H1 (cell line): ENCODE data around the gene ABCA9. TPM values are rescaled to one million over a fixed set of nuclear protein-coding genes. Genes with fewer than 3 reads are reported as not detected.

Source experiments
- CTCF ChIA-PET: fragments of 300-600 bp; sonication (Branson Sonifier 250); formaldehyde crosslinking; loops from one replicate; lab custom pipeline; 2021; ENCODE audit not compliant: partially characterized antibody; lab: Charles Lee
- POLR2A ChIA-PET: fragments of 300-600 bp; sonication (Branson Sonifier 250); formaldehyde crosslinking; loops from one replicate; lab custom pipeline; 2021; ENCODE audit warnings: inconsistent platforms; ENCODE audit not compliant: partially characterized antibody; lab: Charles Lee
- DNase-seq, 2 experiments: peaks; one replicate each; pipeline versions ENCODE4 v3.0.0 to v3.0.0-alpha.2; 2010 to 2022; ENCODE audit warnings: low spot score in 2 of 2, low read depth in 1 of 2, mixed read lengths in 1 of 2
- FAIRE-seq: peaks from 2 replicates; lab custom pipeline; 2011; peaks lifted over from hg19 to GRCh38; lab: Jason Lieb, UNC
- H2AFZ ChIP-seq: 2 replicates; pipeline ENCODE4 v1.8.1; 2012; ENCODE audit warnings: low read length, inconsistent platforms
- H2AK5ac ChIP-seq: 2 replicates; pipeline ENCODE4 v1.6.1; 2013; ENCODE audit warnings: low read depth, low read length
- H2BK120ac ChIP-seq: replicated peaks from 2 replicates; pipeline ENCODE3; 2013; ENCODE audit warnings: low read depth, low read length, inconsistent platforms
- H2BK12ac ChIP-seq: 2 replicates; pipeline ENCODE4 v1.6.1; 2013; ENCODE audit warnings: low read depth, low read length
- H2BK15ac ChIP-seq: 2 replicates; pipeline ENCODE4 v1.6.1; 2013; ENCODE audit warnings: low read length
- H2BK20ac ChIP-seq: 2 replicates; pipeline ENCODE4 v1.6.1; 2013; ENCODE audit warnings: low read length
- H2BK5ac ChIP-seq: 2 replicates; pipeline ENCODE4 v1.6.1; 2013; ENCODE audit warnings: low read depth, low read length
- H3K14ac ChIP-seq: 2 replicates; pipeline ENCODE4 v1.6.1; 2013; ENCODE audit warnings: inconsistent platforms; ENCODE audit not compliant: insufficient read length
- H3K18ac ChIP-seq: 2 replicates; pipeline ENCODE4 v1.6.1; 2013; ENCODE audit warnings: low read length; ENCODE audit errors: extremely low read depth
- H3K23ac ChIP-seq: 2 replicates; pipeline ENCODE4 v1.6.1; 2013; ENCODE audit warnings: inconsistent platforms; ENCODE audit not compliant: insufficient read length
- H3K23me2 ChIP-seq: 2 replicates; pipeline ENCODE4 v1.6.1; 2013; ENCODE audit warnings: low read depth, low read length
- H3K27ac ChIP-seq: 2 replicates; pipeline ENCODE4 v1.6.1; 2011; ENCODE audit warnings: low read depth, low read length, inconsistent platforms
- H3K27me3 ChIP-seq, 4 experiments: replicated peaks in 1 of 4; 1 replicate in 1 of 4; 2 replicates in 3 of 4; pipeline versions ENCODE4 v1.6.1 to v1.8.1; 2011 to 2013; ENCODE audit warnings: low read length in 3 of 4, mild to moderate bottlenecking in 3 of 4, inconsistent platforms in 2 of 4, mixed read lengths in 2 of 4, moderate library complexity in 1 of 4; ENCODE audit not compliant: control insufficient read depth in 3 of 4, insufficient read depth in 3 of 4; ENCODE audit errors: extremely low read depth in 1 of 4
- H3K36me3 ChIP-seq, 4 experiments: 2 replicates each; pipeline versions ENCODE4 v1.6.1 to v1.8.1; 2011 to 2013; ENCODE audit warnings: mild to moderate bottlenecking in 4 of 4, low read length in 3 of 4, moderate library complexity in 2 of 4, control low read depth in 1 of 4, inconsistent platforms in 1 of 4; ENCODE audit not compliant: insufficient read depth in 4 of 4, control insufficient read depth in 2 of 4
- H3K4ac ChIP-seq: replicated peaks from 2 replicates; pipeline ENCODE3; 2013; ENCODE audit warnings: low read length, low read depth, mixed read lengths, inconsistent platforms; ENCODE audit not compliant: insufficient read length
- H3K4me1 ChIP-seq, 4 experiments: replicated peaks in 1 of 4; 1 replicate in 1 of 4; 2 replicates in 3 of 4; pipeline versions ENCODE4 v1.6.1 to v1.8.1; 2011 to 2013; ENCODE audit warnings: low read length in 3 of 4, inconsistent platforms in 2 of 4, mixed read lengths in 1 of 4; ENCODE audit not compliant: insufficient read depth in 4 of 4, control insufficient read depth in 3 of 4
- H3K4me2 ChIP-seq, 2 experiments: 2 replicates each; pipeline versions ENCODE4 v1.6.1 to v1.8.1; 2011 to 2013; ENCODE audit warnings: low read depth in 2 of 2, low read length in 2 of 2, control low read depth in 1 of 2, inconsistent platforms in 1 of 2, mild to moderate bottlenecking in 1 of 2; ENCODE audit not compliant: insufficient read depth in 1 of 2
- H3K4me3 ChIP-seq, 4 experiments: fragments of 200-600, 300-600 bp in 1 of 4; sonication (generic), shearing (Covaris generic), sonication (Bioruptor Twin) in 1 of 4; 2 replicates each; pipeline versions ENCODE4 v1.5.1 to v1.8.1; 2011 to 2016; ENCODE audit warnings: low read length in 4 of 4, low read depth in 3 of 4, control low read depth in 2 of 4, inconsistent platforms in 2 of 4, mild to moderate bottlenecking in 2 of 4, mixed read lengths in 1 of 4, moderate library complexity in 1 of 4; ENCODE audit not compliant: insufficient read depth in 2 of 4; ENCODE audit errors: extremely low read depth in 1 of 4
- H3K56ac ChIP-seq: replicated peaks from 2 replicates; pipeline ENCODE3; 2013; ENCODE audit warnings: low read depth, mild to moderate bottlenecking, mixed read lengths, low read length, inconsistent platforms; ENCODE audit not compliant: insufficient read length
- H3K79me1 ChIP-seq: 2 replicates; pipeline ENCODE4 v1.6.1; 2013; ENCODE audit warnings: low read depth, low read length, control low read depth
- H3K79me2 ChIP-seq, 2 experiments: 2 replicates each; pipeline versions ENCODE4 v1.6.1 to v1.8.1; 2012 to 2013; ENCODE audit warnings: low read length in 2 of 2, mild to moderate bottlenecking in 2 of 2, inconsistent platforms in 1 of 2; ENCODE audit not compliant: insufficient read depth in 2 of 2, control insufficient read depth in 1 of 2
- H3K9ac ChIP-seq, 4 experiments: replicated peaks in 1 of 4; 1 replicate in 1 of 4; 2 replicates in 3 of 4; pipeline versions ENCODE4 v1.6.1 to v1.8.1; 2011 to 2013; ENCODE audit warnings: low read depth in 3 of 4, low read length in 3 of 4, control low read depth in 2 of 4, mild to moderate bottlenecking in 2 of 4, moderate library complexity in 2 of 4, inconsistent platforms in 1 of 4; ENCODE audit errors: extremely low read depth in 1 of 4
- H3K9me3 ChIP-seq, 2 experiments: 2 replicates each; pipeline versions ENCODE4 v1.6.1 to v1.8.1; 2012 to 2013; ENCODE audit warnings: mild to moderate bottlenecking in 2 of 2, moderate library complexity in 2 of 2, control low read depth in 1 of 2, inconsistent platforms in 1 of 2, low read depth in 1 of 2, low read length in 1 of 2, mixed read lengths in 1 of 2; ENCODE audit not compliant: insufficient read depth in 2 of 2
- H4K20me1 ChIP-seq, 2 experiments: replicated peaks in 1 of 2; 2 replicates each; pipeline versions ENCODE3 to v1.8.1; 2011 to 2013; ENCODE audit warnings: inconsistent platforms in 2 of 2, low read length in 2 of 2, mild to moderate bottlenecking in 1 of 2; ENCODE audit not compliant: insufficient read depth in 2 of 2, control insufficient read depth in 1 of 2
- H4K5ac ChIP-seq: 2 replicates; pipeline ENCODE4 v1.6.1; 2013; ENCODE audit warnings: low read length, low read depth, mixed read lengths, inconsistent platforms; ENCODE audit not compliant: insufficient read length
- H4K8ac ChIP-seq: 2 replicates; pipeline ENCODE4 v1.8.0; 2013; ENCODE audit warnings: mild to moderate bottlenecking, moderate library complexity, low read length, inconsistent platforms; ENCODE audit not compliant: insufficient read depth; ENCODE audit errors: extremely low read depth
- H4K91ac ChIP-seq: replicated peaks from 2 replicates; pipeline ENCODE3; 2013; ENCODE audit warnings: low read length, mixed read lengths, inconsistent platforms; ENCODE audit not compliant: insufficient read length
- HDAC2 ChIP-seq, 2 experiments: fragments of 300-600 bp in 1 of 2; sonication (generic) in 1 of 2; IDR thresholded peaks; 2 replicates each; pipeline ENCODE4 v1.6.1; 2011 to 2012; ENCODE audit warnings: low read depth in 2 of 2, low read length in 2 of 2, mild to moderate bottlenecking in 2 of 2, moderate library complexity in 2 of 2, borderline replicate concordance in 1 of 2, inconsistent platforms in 1 of 2
- RAD21 ChIP-seq, 2 experiments: IDR thresholded peaks in 1 of 2; conservative IDR thresholded peaks in 1 of 2; 2 replicates each; pipeline ENCODE4 v1.6.1; 2011; ENCODE audit warnings: low read depth in 2 of 2, low read length in 2 of 2, improper control_type of control experiment in 1 of 2, inconsistent platforms in 1 of 2, mild to moderate bottlenecking in 1 of 2, moderate library complexity in 1 of 2
- SIRT6 ChIP-seq: IDR thresholded peaks from one replicate; pipeline ENCODE4 v1.7.1; 2012; ENCODE audit warnings: low read length, inconsistent platforms
- SRF ChIP-seq: IDR thresholded peaks from 2 replicates; pipeline ENCODE4 v1.6.1; 2011; ENCODE audit warnings: mild to moderate bottlenecking, low read depth, low read length, moderate library complexity
- TAF1 ChIP-seq: IDR thresholded peaks from 2 replicates; pipeline ENCODE4 v1.6.1; 2011; ENCODE audit warnings: mild to moderate bottlenecking, low read depth, low read length
- WGBS, 2 experiments: shearing (Covaris generic) in 1 of 2; methylation state at CpG; one replicate each; pipeline versions ENCODE4 v1.1.6 to v1.1.7; 2013 to 2015; ENCODE audit warnings: low lambda C conversion rate in 2 of 2, mixed read lengths in 2 of 2, inconsistent platforms in 1 of 2, low coverage in 1 of 2, missing lambda C conversion rate in 1 of 2; ENCODE audit not compliant: insufficient replicate concordance in 2 of 2, insufficient coverage in 1 of 2, insufficient read length in 1 of 2; ENCODE audit errors: extremely low coverage in 1 of 2, missing lambda C conversion rate in 1 of 2; 5-methylcytosine and 5-hydroxymethylcytosine counted together
- polyA plus RNA-seq, 7 experiments: library from polyadenylated mRNA; depleted of rRNA in 3 of 7; stranded (reverse) in 5 of 7; unstranded in 2 of 7; fragments of >200 nt in 5 of 7; fragments of 200-250 nt in 2 of 7; gene quantifications; 1 replicate in 5 of 7; 2 replicates in 1 of 7; 4 replicates in 1 of 7; pipeline versions ENCODE4 v1.2.1 to v1.2.3, GENCODE V29; 2011 to 2013; ENCODE audit warnings: missing spikeins in 2 of 7, mixed read lengths in 2 of 7
- total RNA-seq: library from RNA; stranded (reverse); fragmentation: NEBNext Ultra II Directional; extraction: Animal tissue kit (Norgen Biotek cat#: 25700); gene quantifications from 2 replicates; pipeline ENCODE4 v1.2.1, GENCODE V29; 2021
- TF ChIP-seq, protein P1 (sequence below): IDR thresholded peaks from 2 replicates; pipeline ENCODE4 v1.6.1; 2012; ENCODE audit warnings: inconsistent platforms
- TF ChIP-seq, protein P2 (sequence below): IDR thresholded peaks from 2 replicates; pipeline ENCODE4 v1.6.1; 2012; ENCODE audit warnings: inconsistent platforms

ABCA9 gene
- total and polyA plus RNA-seq, 2 of the 8 experiments (the other 6 are each of a cell fraction or from before 2014, with no cell fraction given), result not detected

DNA sequence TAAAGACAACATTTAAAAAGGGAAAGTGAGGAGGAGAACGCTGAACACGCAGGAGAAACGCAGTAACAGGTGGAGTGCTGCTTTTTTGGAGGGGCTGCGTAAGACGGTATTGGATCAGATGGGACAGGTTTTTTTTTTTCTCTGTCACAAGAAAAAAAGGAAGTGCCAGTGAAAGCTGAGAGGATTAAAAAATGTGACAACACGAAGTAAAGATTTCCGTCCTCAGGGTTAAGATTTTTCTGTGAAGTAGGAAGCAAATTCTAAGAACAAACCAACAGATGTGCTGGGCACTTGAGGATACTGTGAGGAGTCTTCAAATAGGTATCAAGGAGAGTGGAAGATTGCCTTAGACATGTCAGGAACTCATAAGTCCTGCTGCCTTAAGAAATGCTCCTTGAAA lies 5.8 kb upstream of the ABCA9 start:
- no peak overlapping the region for H2BK5ac ChIP-seq
- peaks cover 0 to 5% (median 0%) of the 10 kb centered on the region in 4 experiments; a peak in 2 of 7 replicates for H3K4me1 ChIP-seq
- no peak for FAIRE-seq
- ChIA-PET POLR2A (no interaction called here), CTCF (interaction anchor here (1.5 kb wide), 1 partner anchor 16 kb away, joined by 4 read pairs; no protein-coding TSS in a partner anchor)
- H3K14ac ChIP-seq, result no peak overlapping the region
- no peaks in the 10 kb centered on the region for H3K79me2 ChIP-seq
- no peak overlapping the region for H3K4me2 ChIP-seq
- H3K79me1 ChIP-seq, result no peaks in the 10 kb centered on the region
- no peak overlapping the region for H3K23ac ChIP-seq
- H3K4me3 ChIP-seq, result no peak overlapping the region
- no peaks in the 10 kb centered on the region for H3K23me2 ChIP-seq
- H4K8ac ChIP-seq, result no peak overlapping the region
- WGBS, 2 experiments, result 86% methylated on average over 7 of the region's 7 CpGs; no CpG with 5 or more reads in 1 of the 2 experiments
- no peak overlapping the region for H4K91ac ChIP-seq
- no peak overlapping the region for H2AK5ac ChIP-seq
- no peak for DNase-seq
- H3K27me3 ChIP-seq, result no peaks in the 10 kb centered on the region
- no peak overlapping the region for H3K4ac ChIP-seq
- no peak overlapping the region for H2BK15ac ChIP-seq
- no peaks in the 10 kb centered on the region for H3K9me3 ChIP-seq
- H4K5ac ChIP-seq, result no peak overlapping the region
- H2BK20ac ChIP-seq, result no peak overlapping the region
- no peaks in the 10 kb centered on the region for H3K36me3 ChIP-seq
- H3K27ac ChIP-seq, result no peak overlapping the region
- H2AFZ ChIP-seq, result no peak overlapping the region
- peak overlapping the region in 1 of 4 experiments; percentile 13; a peak in 1 of 7 replicates for H3K9ac ChIP-seq
- no peak overlapping the region for H2BK120ac ChIP-seq
- H4K20me1 ChIP-seq, result no peaks in the 10 kb centered on the region
- no peak overlapping the region for H2BK12ac ChIP-seq
- H3K56ac ChIP-seq, result no peak overlapping the region
- no peak overlapping the region for H3K18ac ChIP-seq
- TF ChIP-seq SRF (no peak), SIRT6 (no peak), RAD21 (IDR thresholded peaks at IDR 0.05 in 1 of 2, conservative IDR thresholded peaks at IDR 0.05 in 1 of 2; ENCODE audit: low read depth in 2 of 2, low read length in 2 of 2) (no peak), TAF1 (no peak), HDAC2 (IDR thresholded peaks at IDR 0.05; ENCODE audit: borderline replicate concordance in 1 of 2, low read depth in 2 of 2, low read length in 2 of 2) (no peak)
- TF ChIP-seq, protein P1, sequence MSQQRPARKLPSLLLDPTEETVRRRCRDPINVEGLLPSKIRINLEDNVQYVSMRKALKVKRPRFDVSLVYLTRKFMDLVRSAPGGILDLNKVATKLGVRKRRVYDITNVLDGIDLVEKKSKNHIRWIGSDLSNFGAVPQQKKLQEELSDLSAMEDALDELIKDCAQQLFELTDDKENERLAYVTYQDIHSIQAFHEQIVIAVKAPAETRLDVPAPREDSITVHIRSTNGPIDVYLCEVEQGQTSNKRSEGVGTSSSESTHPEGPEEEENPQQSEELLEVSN, result no peak
- TF ChIP-seq, protein P2, sequence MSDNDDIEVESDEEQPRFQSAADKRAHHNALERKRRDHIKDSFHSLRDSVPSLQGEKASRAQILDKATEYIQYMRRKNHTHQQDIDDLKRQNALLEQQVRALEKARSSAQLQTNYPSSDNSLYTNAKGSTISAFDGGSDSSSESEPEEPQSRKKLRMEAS, result no peak
